ENCODE measurements around the gene PTGIS.
"Not testable (repeated sequence)": the region's sequence is repeated elsewhere in the genome, so short reads cannot be mapped to it uniquely, and the experiment has no call there.

PTGIS gene

DNA sequence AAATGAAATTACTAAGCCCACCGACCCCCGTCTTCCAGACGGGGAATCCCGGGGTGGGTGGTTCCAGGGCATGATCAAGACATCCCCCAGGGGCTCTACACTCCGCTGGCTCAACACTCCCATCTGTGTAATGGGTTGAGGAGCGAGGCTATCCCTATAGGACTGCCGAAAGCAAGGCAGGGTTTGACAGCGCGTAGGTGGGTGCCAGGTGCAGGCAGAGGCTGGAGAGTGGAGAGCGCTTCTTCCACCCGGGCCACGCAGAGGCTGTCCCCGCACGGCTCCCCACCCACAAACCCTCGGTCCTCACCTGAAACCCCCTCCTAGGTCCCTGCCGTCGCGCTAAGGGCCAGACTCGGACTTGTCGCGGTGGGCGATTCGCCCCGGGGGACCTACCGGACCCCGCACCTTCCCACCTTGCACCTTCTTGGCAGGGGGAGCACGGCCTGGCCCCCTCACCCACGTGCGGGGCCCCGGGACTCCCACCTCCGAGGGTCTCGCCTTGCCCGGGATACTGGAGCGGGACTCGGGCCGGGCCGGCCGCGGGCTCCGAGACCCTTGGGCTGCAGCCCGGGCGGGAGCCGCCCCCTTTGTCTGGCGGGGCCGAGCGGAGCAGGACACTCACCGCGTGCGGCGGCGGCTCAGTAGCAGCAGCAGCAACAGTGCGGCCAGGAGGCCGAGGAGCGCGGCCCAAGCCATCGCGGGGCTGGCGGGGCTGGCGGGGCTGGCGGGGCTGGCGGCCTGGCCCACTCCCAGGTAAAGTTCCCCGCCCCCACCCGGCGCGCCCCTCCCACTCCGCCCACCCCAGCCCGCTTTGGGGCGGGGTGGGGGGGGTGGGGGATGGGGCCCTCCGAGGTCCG is at the start of gene PTGIS:
TSS of gene PTGIS (minus strand) at position 717 of the 857 bp plus-strand sequence. CDS start at position 696, 21 bp downstream.
- no peak for DNase-seq

DNA sequence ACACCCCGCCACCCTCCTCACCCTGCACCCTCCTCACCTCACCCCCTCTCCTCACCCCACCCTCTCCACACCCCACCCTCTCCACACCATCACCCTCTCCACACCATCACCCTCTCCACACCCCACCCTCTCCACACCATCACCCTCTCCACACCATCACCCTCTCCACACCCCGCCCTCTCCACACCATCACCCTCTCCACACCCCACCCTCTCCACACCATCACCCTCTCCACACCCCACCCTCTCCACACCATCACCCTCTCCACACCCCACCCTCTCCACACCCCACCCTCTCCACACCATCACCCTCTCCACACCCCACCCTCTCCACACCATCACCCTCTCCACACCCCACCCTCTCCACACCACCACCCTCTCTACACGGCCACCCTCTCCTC is 49.5 kb upstream of the PTGIS start:
- not testable (repeated sequence) for DNase-seq

DNA sequence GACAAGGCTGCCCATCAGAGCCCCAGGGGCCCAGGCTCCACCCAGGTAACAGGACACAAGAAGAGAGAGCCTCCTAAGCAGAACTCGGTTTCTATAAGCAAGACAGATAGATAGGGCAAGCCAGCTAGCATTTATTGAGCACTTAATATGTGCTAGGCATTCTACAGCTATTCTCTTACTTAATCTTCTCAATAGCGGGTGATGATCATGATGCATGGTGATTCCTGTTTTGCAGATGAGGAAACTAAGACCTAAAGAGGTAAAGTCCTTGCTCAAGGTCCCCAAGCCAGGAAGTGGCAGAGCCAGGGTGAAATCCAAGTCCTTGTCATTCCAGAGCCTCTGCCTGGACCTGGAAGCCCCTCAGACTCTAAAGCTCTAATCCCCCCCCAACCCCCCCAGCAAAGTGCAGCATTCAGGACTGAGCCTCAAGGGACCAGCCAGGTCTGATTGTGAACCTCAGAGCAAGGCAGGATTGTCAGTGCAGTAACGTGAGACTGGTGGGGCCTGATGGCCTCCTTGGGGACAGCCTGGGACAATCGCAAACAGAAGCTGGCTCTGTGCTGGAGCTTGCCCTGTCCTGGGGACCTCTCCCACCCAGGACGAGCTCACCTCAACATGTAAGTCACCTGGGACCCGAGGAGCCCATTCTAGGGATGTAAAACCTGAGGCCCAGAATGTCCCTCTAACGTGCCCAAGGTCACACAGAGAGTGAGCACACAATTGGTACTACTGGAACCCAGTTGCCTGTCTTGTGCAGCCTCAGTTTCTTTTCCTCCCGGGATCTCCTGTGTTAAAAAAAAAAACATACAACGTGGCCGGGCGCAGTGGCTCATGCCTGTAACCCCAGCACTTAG is 48.4 kb upstream of the PTGIS start:
- no peak for DNase-seq

DNA sequence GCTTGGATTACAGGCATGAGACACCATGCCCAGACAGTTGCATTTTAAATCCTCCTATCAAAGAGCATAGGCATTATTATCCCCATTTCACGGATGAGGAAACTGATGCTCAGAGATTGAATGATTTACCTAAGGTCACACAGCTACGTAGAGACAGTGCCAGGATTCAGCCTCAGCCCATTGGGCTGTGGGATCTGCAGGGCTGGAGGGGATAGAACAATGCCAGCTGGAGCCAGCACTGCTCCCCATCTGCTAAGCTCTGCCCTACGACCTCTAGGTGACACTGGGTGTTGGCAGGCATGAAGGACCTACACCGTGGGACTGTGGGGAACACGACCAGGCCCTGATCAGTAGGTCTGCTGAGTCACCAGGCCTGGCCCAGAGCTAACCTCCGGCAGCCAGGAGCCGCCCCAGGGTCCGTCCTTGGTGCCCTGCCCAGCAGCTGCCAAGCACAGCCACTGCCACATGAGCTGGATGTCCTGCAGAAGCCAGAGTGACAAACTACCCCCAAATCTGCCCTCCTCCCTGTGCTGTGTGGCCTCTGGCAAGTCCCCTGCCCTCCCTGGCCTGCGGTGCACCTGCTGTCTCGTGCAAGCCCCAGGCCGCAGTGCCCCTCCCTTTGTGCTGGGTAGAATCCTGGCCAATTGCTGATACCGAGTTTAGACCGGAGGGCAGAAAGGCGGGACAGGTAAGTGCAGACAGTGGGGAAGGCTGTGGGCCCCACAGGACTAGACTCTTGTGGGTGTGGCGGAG is 47.6 kb upstream of the PTGIS start:
- no peak for DNase-seq

DNA sequence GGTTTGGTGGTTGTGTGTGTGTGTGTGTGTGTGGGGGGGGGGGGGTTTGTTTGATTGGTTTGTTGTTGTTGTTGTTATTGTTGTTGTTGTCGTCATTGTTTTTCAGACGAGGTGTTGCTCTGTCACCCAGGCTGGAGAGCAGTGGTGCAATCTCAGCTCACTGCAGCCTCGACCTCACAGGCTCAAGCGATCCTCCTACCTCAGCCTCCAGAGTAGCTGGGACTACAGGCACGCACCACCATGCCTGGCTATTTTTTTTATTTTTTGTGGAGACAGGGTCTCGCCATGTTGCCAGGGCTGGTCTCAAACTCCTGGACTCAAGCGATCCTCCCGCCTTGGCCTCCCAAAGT is 47.1 kb upstream of the PTGIS start:
- not testable (repeated sequence) for DNase-seq

DNA sequence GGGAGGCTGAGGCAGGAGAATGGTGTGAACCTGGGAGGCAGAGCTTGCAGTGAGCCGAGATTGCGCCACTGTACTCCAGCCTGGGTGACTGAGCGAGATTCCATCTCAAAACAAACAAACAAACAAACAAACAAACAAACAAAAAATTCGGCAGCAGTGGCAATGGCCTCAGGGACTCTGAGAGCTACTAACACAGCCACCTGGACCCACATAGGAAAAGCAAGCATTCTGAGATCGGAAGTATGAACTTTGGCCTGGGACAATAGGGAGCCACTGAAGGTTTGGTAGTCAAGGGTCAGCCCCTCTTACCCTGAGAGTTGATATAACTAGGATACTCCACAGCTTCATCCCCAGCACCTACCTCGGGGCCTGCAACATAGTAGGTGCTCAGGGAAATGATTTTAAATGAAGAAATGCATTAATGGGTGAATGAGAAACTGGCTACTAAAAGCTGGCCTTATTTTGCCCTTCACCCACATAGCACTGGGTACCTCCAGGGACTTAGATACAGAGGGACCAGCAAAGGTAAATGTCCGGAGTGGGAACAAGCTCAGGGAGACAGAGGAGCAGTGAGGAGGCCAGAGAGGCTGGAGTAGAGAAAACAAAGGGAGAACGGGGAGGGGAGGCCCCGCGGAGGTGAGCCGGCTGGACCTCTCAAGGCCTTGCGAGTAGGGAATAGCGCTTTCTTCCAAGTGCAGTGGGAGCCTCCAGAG is 46.6 kb upstream of the PTGIS start:
- no peak for DNase-seq

DNA sequence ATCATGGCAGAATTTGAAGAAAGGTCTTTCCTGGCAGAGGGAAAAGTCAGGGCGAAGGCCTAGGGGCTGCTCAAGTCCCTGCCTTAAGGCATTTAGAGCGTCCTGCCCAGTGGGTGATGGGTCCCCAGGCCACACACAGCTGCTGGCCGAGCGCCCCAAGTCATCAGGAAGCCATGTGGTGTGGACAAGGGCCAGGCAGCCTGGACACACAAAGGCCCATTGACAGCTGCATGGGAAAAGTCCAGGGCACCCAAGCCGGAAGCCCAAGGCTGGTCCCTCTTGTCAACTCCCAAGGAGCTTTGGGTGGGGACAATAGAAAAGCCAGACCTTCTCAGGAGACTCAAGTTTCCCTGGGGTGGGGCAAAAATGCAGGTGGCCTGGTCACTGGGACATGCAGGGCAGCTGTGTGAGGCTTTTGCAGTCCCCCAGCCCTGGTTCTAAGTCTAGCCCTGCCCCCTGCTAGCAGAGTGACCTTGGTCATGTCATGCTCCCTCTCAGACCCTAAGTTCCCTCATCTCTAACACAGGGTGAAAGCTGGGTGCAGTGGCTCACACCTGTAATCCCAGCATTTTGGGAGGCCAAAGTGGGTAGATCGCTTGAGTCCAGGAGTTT is 44.3 kb upstream of the PTGIS start:
- DNase-seq, result no peak

DNA sequence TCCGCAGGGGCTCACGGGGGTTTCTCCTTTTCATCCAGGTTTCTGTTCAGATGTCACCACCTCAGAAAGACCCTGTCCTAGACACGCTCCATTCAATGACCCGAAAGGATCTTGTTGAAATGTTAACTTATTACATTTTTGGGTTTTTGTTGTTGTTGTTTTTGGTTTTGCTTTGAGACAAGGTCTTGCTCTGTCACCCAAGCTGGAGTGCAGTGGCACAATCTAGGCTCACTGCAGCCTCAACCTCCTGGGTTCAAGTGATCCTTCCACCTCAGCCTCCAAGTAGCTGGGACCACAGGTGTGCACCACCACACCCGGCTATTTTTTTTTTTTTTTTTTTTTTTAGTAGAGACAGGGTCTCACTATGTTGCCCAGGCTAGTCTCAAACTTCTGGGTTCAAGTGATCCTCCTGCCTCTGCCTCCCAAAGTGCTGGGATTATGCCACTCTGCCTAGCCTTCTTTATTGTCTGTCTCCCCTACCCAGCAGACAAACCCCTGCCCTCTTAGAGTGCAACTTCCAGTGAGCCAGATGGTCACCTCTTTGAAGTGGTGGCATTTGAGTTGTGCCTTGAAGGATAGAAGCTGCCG is 43.7 kb upstream of the PTGIS start:
- DNase-seq, result not testable (repeated sequence)

DNA sequence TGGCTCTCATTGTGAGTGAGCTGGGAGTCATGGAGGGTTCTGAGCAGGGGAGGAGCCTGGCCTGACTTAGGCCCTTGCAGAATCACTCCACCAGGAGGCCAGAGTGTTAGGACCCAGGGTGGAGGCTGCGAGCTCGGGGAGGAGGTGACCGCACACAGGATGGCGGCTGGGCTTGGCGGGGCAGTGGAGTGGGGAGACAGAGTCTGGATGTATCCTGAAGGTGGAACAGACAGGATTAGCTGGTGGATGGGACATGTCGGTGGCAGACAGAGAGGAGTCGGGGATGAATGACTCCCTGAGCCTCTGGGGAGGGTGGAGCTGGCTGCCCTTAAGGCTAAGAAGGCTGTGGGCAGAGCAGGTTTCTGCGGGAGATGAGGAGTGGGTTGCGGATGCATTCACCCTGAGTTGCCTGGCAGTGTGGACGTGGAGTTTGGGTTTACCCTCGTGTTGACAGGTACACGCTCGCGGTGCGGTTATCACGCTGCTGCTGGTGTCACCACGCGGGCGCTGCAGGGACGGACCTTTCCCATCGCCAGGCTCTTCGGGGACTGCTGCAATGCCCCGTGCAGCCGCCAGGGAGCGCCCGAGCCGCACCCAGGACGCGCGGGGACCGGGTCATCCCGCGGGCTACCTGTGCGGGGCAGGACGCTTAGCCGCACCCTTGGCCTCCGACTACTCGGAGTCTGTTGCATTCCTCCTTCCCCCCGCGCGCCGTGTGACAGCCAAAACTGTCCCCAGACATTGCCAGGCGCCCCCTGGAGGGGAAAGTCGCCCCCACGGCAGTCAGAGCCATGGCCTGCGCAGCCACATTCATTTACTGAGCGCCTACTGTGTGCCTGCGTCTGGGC is 43.0 kb upstream of the PTGIS start:
- peak; percentile 67 to 70 for DNase-seq

DNA sequence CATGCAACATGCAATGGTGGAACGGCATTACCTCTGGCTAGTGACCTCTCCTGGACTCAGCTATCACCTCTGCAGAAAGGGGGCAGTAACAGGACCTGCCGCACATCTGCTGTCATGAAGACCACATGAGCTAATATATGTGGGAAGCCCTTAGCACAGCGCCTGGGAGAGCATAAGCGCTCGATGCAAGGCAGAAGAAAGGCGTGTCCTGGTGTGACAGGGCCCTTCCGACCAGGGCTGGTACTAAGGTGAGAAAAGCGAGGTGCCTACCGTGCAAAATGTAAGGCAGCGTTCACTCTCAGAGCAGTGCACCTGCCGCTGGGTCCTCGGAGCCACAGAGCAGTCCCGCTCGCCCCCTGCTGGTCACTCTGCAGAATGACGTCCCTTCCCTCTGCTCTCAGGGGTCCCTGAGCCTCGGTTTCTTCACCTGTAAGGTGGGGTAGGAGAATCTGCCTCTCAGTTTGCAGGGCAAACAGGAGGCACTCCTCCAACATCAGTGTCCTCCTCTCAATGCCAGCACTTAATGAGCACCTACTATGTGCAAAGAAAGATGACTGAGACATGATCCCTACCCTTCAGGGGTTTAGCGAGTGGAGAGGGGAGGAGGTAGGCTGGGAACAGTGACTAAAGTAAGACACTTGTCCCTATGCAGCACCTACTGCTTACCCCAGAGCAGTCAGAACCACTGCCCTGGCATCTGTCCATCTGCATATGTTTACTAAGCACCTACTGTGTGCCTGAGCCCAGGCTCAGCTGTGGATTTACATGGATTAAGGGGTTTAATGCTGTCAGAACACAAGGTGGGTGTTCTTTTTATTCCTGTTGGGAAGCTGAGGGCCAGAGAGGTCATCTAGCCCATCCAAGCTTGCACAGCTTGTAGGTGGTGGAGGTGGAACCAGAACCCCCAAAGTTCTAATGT is 41.1 kb upstream of the PTGIS start:
- DNase-seq, result peak; percentile 67 to 76

DNA sequence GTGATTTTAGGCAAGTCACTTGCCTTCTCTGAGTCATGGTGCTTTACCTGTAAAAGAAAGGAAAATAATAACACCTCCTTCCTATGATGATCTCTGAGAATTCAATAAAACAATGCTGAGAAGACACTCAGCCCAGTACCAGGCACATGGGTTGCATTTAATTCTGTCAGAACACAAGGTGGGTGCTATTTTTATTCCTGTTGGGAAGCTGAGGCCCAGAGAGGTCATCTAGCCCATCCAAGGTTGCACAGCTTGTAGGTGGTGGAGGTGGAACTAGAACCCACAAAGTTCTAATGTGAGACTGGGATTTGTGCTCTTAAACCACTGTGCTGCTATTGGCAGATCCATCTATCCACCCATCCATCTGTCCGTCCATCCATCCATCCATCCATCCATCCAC is 39.6 kb upstream of the PTGIS start:
- no peak for DNase-seq

DNA sequence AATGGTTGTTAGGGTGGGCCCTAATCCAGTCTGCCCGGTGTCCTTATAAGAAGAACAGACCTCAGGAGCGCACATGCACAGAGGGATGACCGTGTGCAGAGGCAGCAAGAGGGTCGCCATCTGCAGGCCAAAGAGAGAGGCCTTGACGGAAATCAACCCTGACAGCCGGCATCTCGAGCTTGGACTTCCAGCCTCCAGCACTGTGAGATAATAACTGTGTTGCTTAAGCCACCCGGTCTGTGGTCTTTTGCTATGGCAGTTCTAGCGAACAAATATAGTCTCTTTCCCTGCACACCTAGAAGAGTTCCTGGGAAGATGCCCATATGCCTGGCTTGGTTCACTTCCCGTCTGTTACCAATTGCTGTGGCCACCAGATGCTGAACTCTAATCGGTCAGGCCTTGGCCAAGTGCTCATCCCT is 35.3 kb upstream of the PTGIS start:
- no peak for DNase-seq

DNA sequence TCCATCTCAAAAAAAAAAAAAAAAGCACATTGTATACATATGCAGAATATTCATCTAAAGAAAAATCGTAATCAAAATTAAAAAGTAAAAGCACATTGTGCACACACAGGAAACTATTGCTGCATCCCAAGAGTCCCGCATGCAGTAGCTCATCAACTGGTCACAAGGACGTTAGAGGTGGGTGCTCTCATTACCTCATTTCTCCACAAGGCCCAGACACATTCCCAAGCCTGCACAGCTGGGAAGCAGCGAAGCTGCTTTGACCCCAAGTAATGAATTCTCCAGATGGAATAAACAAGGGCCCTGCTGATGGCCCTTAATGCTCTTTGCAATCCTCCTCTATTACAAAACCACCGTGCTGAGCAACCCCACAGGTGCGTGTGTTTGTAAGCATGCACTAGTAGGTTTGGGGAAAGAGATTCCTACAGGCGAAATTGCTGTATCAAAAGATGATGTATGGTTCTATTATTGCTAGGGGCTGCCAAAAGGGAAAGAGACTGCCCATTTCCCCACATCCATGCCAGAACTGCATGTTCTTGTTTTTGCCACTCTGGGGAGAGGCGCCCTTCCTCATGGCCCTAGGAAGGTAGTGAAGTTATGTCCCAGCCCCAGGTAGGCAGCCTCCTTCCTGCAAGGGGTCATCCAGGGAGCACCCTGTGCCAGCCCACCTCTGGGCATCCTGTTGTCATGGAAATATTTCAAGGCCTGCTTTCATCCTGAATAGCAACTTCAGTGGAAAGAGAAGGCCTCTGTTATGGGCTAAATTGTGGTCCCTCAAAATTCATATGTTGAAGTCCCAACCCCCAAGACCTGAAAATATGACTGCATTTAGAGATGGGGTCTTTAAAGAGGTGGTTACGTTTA is 34.6 kb upstream of the PTGIS start:
- DNase-seq, result no peak

DNA sequence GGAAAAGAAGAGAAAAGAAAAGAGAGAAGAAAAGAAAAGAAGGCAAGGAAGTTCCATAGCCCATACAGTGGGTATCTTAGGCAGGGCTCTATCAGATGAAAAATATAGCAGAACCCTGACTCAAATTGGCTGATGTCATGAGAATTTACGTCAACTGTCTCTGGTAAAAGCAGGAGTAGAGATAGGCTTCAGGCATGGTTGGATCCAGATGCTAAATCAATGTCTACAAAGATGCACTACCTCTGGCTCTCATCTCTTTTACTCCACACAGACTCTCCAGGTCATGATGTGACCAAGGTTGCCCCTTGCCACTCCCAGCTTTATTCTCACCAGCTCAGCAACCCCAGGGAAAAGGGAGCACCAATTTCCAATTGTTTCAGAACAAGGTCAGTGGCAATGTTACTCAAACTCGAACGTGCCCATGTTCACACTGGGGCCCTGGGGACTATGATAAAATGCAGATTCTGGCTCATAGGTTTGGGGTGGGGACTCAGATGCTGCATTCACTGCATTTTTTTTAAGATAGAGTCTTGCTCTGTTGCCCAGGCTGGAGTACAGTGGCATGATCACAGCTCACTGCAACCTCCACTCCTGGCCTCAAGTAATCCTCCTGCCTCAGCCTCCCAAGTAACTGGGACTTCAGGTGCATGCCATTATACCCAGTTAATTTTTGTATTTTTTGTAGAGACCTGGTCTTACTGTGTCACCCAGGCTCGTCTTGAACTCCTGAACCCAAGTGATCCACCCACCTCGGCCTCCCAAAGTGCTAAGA is 33.4 kb upstream of the PTGIS start:
- no peak for DNase-seq

DNA sequence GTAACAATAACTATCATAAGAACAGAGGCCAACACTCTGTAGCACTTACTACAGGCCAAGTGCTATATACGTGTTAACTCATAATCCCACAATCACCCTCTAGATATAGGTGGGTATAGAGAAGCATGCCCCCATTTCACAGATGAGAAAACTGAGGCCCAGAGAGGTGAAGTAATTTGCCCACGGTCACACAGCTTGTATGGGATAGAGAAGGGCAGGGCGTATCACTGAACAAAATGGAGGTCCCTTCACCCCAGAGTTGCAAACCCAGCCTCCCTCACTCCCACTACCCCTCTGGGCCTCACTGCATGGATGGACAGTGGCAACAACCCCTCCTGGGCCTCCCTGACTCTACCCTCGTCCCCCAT is 31.8 kb upstream of the PTGIS start:
- no peak for DNase-seq

DNA sequence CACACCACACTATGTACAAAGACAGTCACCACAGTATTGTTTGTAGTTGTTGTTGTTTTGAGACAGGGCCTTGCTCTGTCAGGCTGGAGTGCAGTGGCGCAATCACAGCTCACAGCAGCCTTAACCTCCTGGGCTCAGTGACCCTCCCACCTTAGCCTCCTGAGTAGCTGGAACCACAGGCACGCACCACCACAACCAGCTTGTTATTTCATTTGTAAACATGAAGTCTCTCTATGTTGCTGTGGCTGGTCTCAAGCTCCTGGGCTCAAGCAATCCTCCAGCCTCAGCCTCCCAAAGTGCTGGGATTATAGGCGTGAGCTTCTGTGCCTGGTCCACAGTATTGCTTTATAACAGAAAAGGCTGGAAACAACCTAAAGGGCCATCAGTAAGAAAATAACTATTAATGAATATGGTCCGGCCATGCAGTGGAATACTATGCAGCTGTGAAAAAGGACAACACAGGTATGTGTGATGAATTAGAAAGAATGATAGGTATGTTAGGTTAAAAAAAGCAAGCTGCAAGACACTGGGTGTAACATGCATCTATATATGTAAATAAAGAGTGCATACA is 30.0 kb upstream of the PTGIS start:
- DNase-seq, result no peak

DNA sequence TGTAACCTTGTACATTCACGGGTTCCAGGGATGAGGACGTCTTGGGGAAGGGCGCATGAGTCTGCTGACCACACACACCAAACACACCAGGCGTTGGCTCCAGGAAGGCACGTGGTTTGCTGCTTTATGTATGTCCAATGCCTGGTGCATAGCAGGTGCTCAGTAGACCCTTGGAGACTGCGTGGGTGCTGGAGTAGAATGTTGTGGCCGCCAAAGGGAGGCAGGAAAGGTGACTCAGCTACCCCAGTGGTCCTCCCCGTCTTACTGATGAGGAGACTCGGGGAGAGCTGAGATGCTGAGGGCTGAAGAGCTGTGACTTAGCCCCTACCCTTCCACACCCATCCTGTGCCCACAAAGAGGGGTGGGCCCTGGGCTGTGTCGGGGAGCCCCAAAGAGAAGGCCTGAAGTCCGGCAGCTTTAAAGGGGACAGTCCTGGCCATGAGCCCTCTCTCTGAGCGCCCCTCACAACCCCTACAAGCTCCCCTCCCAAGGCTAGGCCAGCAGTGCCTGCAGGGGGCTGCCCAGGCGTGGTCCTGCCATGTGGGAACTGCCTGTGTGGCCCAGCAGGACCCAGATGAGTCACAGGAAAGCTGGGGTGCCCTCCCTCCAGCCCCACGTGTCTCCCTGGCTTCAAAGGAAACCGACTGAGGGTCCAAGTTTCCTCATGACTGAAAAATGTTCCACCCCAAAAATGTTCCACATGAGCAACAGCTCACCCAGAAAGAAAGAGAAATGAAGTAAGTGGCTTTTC is 28.0 kb upstream of the PTGIS start:
- DNase-seq, result peak; percentile 43 to 67
